GM23338 (cell line): ENCODE data around the gene UXS1. TPM values are rescaled to one million over a fixed set of nuclear protein-coding genes. Genes with fewer than 3 reads are reported as not detected.

Experiments
- ATAC-seq: fragments of 200-7000 bp; cut with Tn5 transposase; 3 replicates; pipeline ENCODE4 v1.9.1; 2020
- DNase-seq: peaks from one replicate; pipeline ENCODE4 v3.0.0-alpha.2; 2015; ENCODE audit warnings: low spot score
- H2AFZ ChIP-seq: fragments of 200-600 bp; sonication (generic); 2 replicates; pipeline ENCODE4 v1.8.0; 2016; ENCODE audit warnings: antibody characterized with exemption, mild to moderate bottlenecking, moderate library complexity
- H3F3A ChIP-seq: fragments of 200-600 bp; sonication (generic); replicated peaks from 2 replicates; pipeline ENCODE4 v1.8.0; 2017; ENCODE audit warnings: antibody characterized with exemption, mixed run types, low read depth
- H3K27ac ChIP-seq: fragments of 200-600 bp; sonication (generic); 2 replicates; pipeline ENCODE4 v1.6.1; 2016; ENCODE audit warnings: low read depth
- H3K27me3 ChIP-seq: fragments of 200-600 bp; sonication (generic); 2 replicates; pipeline ENCODE4 v1.8.0; 2016; ENCODE audit warnings: mild to moderate bottlenecking, mixed run types, moderate library complexity; ENCODE audit not compliant: insufficient read depth
- H3K36me3 ChIP-seq: fragments of 200-600 bp; sonication (generic); 2 replicates; pipeline ENCODE4 v1.8.0; 2016; ENCODE audit warnings: mild to moderate bottlenecking; ENCODE audit not compliant: insufficient read depth
- H3K4me1 ChIP-seq: fragments of 200-600 bp; sonication (generic); 2 replicates; pipeline ENCODE4 v1.8.0; 2016; ENCODE audit warnings: mild to moderate bottlenecking, moderate library complexity; ENCODE audit not compliant: insufficient read depth
- H3K4me2 ChIP-seq: fragments of 200-600 bp; sonication (generic); 2 replicates; pipeline ENCODE4 v1.7.1; 2017; ENCODE audit warnings: mixed run types
- H3K4me3 ChIP-seq: fragments of 200-600 bp; sonication (generic); 2 replicates; pipeline ENCODE4 v1.6.1; 2016; ENCODE audit warnings: mixed run types
- H3K79me2 ChIP-seq: fragments of 200-600 bp; sonication (generic); replicated peaks from 2 replicates; pipeline ENCODE4 v1.8.0; 2017; ENCODE audit warnings: mild to moderate bottlenecking; ENCODE audit not compliant: insufficient read depth
- H3K9me2 ChIP-seq: fragments of 200-600 bp; sonication (generic); 2 replicates; pipeline ENCODE4 v1.8.0; 2017; ENCODE audit not compliant: insufficient read depth
- H4K20me1 ChIP-seq: fragments of 200-600 bp; sonication (generic); replicated peaks from 2 replicates; pipeline ENCODE4 v1.8.0; 2017; ENCODE audit warnings: mild to moderate bottlenecking; ENCODE audit not compliant: insufficient read depth
- H3K27ac Mint-ChIP-seq: 2 replicates; pipeline ENCODE4 v1.8.0; 2020; ENCODE audit warnings: inconsistent platforms, mild to moderate bottlenecking, moderate library complexity, mixed read lengths
- H3K27me3 Mint-ChIP-seq: 3 replicates; pipeline ENCODE4 v1.8.0; 2022; ENCODE audit warnings: low read depth, mild to moderate bottlenecking, moderate library complexity, mixed read lengths, inconsistent platforms; ENCODE audit not compliant: insufficient read depth, poor library complexity
- H3K36me3 Mint-ChIP-seq: 3 replicates; pipeline ENCODE4 v1.8.0; 2021; ENCODE audit warnings: low read depth, mild to moderate bottlenecking, inconsistent platforms, moderate library complexity, mixed read lengths
- H3K4me1 Mint-ChIP-seq: 3 replicates; pipeline ENCODE4 v1.8.0; 2020; ENCODE audit warnings: mild to moderate bottlenecking, inconsistent platforms, mixed read lengths
- H3K4me3 Mint-ChIP-seq: 3 replicates; pipeline ENCODE4 v1.8.0; 2021; ENCODE audit warnings: moderate library complexity, mild to moderate bottlenecking, inconsistent platforms, mixed read lengths
- H3K9me3 Mint-ChIP-seq: 3 replicates; pipeline ENCODE4 v1.8.0; 2020; ENCODE audit warnings: moderate library complexity, mild to moderate bottlenecking, inconsistent platforms, mixed read lengths
- CREB1 ChIP-seq: fragments of 250-450 bp; sonication (Bioruptor Pico); IDR thresholded peaks from 2 replicates; pipeline ENCODE4 v1.5.0; 2020; ENCODE audit warnings: low read depth, mild to moderate bottlenecking, moderate library complexity
- CTCF ChIP-seq, 2 experiments: fragments of 200-600 bp in 1 of 2; sonication (generic) in 1 of 2; conservative IDR thresholded peaks; 2 replicates each; pipeline versions ENCODE4 v1.5.1 to v1.6.1; 2016 to 2017; ENCODE audit warnings: antibody characterized with exemption in 2 of 2, low read depth in 2 of 2, mild to moderate bottlenecking in 2 of 2, moderate library complexity in 1 of 2
- ETS1 ChIP-seq: IDR thresholded peaks from 2 replicates; pipeline ENCODE4 v1.6.1; 2016; ENCODE audit warnings: antibody characterized with exemption
- EZH2 ChIP-seq: fragments of 200-600 bp; sonication (generic); IDR thresholded peaks from one replicate; pipeline ENCODE4 v1.8.0; 2017; ENCODE audit warnings: antibody characterized with exemption, mild to moderate bottlenecking, low read depth; ENCODE audit not compliant: unreplicated experiment
- EZH2phosphoT487 ChIP-seq: fragments of 200-600 bp; sonication (generic); IDR thresholded peaks from one replicate; pipeline ENCODE4 v1.8.1; 2018; ENCODE audit warnings: antibody characterized with exemption; ENCODE audit not compliant: unreplicated experiment
- JUNB ChIP-seq: IDR thresholded peaks from one replicate; pipeline ENCODE4 v1.6.1; 2016; ENCODE audit warnings: antibody characterized with exemption; ENCODE audit not compliant: unreplicated experiment
- NANOG ChIP-seq: IDR thresholded peaks from 2 replicates; pipeline ENCODE4 v1.6.1; 2016; ENCODE audit warnings: antibody characterized with exemption, borderline replicate concordance
- POLR2AphosphoS5 ChIP-seq: IDR thresholded peaks from 2 replicates; pipeline ENCODE4 v1.6.1; 2016; ENCODE audit warnings: antibody characterized with exemption, low read depth
- REST ChIP-seq: IDR thresholded peaks from one replicate; pipeline ENCODE4 v1.6.1; 2018; ENCODE audit warnings: antibody characterized with exemption; ENCODE audit not compliant: unreplicated experiment
- STAT1 ChIP-seq: IDR thresholded peaks from one replicate; pipeline ENCODE4 v1.6.1; 2016; ENCODE audit warnings: antibody characterized with exemption; ENCODE audit not compliant: unreplicated experiment
- ZNF114 ChIP-seq: fragments of 250-450 bp; sonication (Bioruptor Pico); IDR thresholded peaks from 2 replicates; pipeline ENCODE4 v1.5.0; 2020; ENCODE audit warnings: mild to moderate bottlenecking, moderate library complexity
- ZNF331 ChIP-seq: fragments of 250-450 bp; sonication (Bioruptor Pico); IDR thresholded peaks from 2 replicates; pipeline ENCODE4 v1.5.0; 2020; ENCODE audit warnings: low read depth, mild to moderate bottlenecking, moderate library complexity
- ZNF462 ChIP-seq: fragments of 250-450 bp; sonication (Bioruptor Pico); IDR thresholded peaks from 2 replicates; pipeline ENCODE4 v1.5.0; 2020; ENCODE audit warnings: mild to moderate bottlenecking, moderate library complexity
- polyA plus RNA-seq: library from polyadenylated mRNA; unstranded; fragments of >200 nt; fragmentation: Nextera tagmentation; extraction: Ambion mirVana; gene quantifications from 2 replicates; pipeline ENCODE4 v1.2.1, GENCODE V29; 2016
- total RNA-seq: library from RNA; depleted of rRNA; stranded (reverse); fragments of >200 nt; shearing (Covaris generic); gene quantifications from 2 replicates; pipeline ENCODE4 v1.2.3, GENCODE V29; 2014

The UXS1 gene
- total and polyA plus RNA-seq, 2 experiments from 2014 or later, result 48.7 to 131 TPM

GRCh38 chr2:106073678-106074406 is 120.3 kb downstream of the UXS1 start:
- no peaks in the 10 kb centered on the region for H3F3A ChIP-seq
- H3K4me2 ChIP-seq, result no peak overlapping the region
- no peak for ATAC-seq
- peaks cover 7% of the 10 kb centered on the region for H3K27me3 Mint-ChIP-seq
- H3K36me3 ChIP-seq, result no peaks in the 10 kb centered on the region
- no peak for DNase-seq
- no peaks in the 10 kb centered on the region for H4K20me1 ChIP-seq
- no peak overlapping the region for H3K4me3 ChIP-seq
- H3K79me2 ChIP-seq, result no peaks in the 10 kb centered on the region
- H3K27me3 ChIP-seq, result no peaks in the 10 kb centered on the region
- no peaks in the 10 kb centered on the region for H3K9me2 ChIP-seq
- no peak overlapping the region for H3K4me3 Mint-ChIP-seq
- no peak overlapping the region for H3K27ac ChIP-seq
- H3K9me3 Mint-ChIP-seq, result no peaks in the 10 kb centered on the region
- no peak overlapping the region for H3K27ac Mint-ChIP-seq
- H3K36me3 Mint-ChIP-seq, result no peaks in the 10 kb centered on the region
- H3K4me1 Mint-ChIP-seq, result peaks cover 28% of the 10 kb centered on the region
- H3K4me1 ChIP-seq, result peaks cover 12% of the 10 kb centered on the region; the same call in 1 of the 2 replicates
- TF ChIP-seq CREB1 (CRISPR knock-in tag) (no peak), CTCF (conservative IDR thresholded peaks at IDR 0.05; ENCODE audit: low read depth in 2 of 2) (no peak), POLR2AphosphoS5 (no peak), JUNB (no peak), NANOG (no peak), REST (no peak), EZH2phosphoT487 (no peak), ZNF331 (CRISPR knock-in tag) (no peak), ZNF114 (no peak), ZNF462 (CRISPR knock-in tag) (no peak), ETS1 (no peak), EZH2 (no peak), STAT1 (no peak)
- H2AFZ ChIP-seq, result no peak overlapping the region
